K562 (cell line): Measurements from ENCODE around the gene JPT2. TPM values are rescaled to one million over a fixed set of nuclear protein-coding genes. Genes with fewer than 3 reads are reported as not detected.

ENCODE experiments used
- ATAC-seq: fragments of 200-7000 bp; cut with Tn5 transposase; 3 replicates; pipeline ENCODE4 v1.9.1; 2020; ENCODE audit warnings: moderate library complexity
- BruUV-seq: library from RNA; stranded (reverse); fragments of 400-500 nt; replicated peaks from 2 replicates; lab custom pipeline; 2021; lab: Mats Ljungman, UMichigan
- CTCF ChIA-PET: fragments of 300-600 bp; formaldehyde crosslinking; extraction: SDS; loops from one replicate; lab custom pipeline; 2021; ENCODE audit warnings: low intra/inter-chr PET ratio; lab: Yijun Ruan, JAX
- POLR2A ChIA-PET: fragments of 300-600, 350-650 bp; sonication (Branson Sonifier 250); formaldehyde crosslinking; extraction: SDS; loops from one replicate; lab custom pipeline; 2021; ENCODE audit warnings: antibody characterized with exemption, inconsistent platforms; lab: Yijun Ruan, JAX
- DNase-seq, 4 experiments: peaks; one replicate each; pipeline versions ENCODE4 v3.0.0 to v3.0.0-alpha.2; 2011 to 2018; ENCODE audit warnings: low spot score in 3 of 4, mixed read lengths in 3 of 4; ENCODE audit errors: extremely low read depth in 1 of 4
- FAIRE-seq: peaks from 2 replicates; lab custom pipeline; 2011; peaks lifted over from hg19 to GRCh38; lab: Jason Lieb, UNC
- H2AFZ ChIP-seq: 2 replicates; pipeline ENCODE4 v1.6.0; 2011; ENCODE audit warnings: low read depth, low read length, control low read depth, inconsistent platforms
- H3K27ac ChIP-seq: fragments of 200-600 bp; 3 replicates; pipeline ENCODE4 v1.8.0; 2011; ENCODE audit warnings: low read depth, mild to moderate bottlenecking, control low read depth, inconsistent platforms, low read length, moderate library complexity, mixed read lengths; ENCODE audit errors: extremely low read depth
- H3K27me3 ChIP-seq, 2 experiments: fragments of 300-600 bp in 1 of 2; 2 replicates in 1 of 2; 3 replicates in 1 of 2; pipeline versions ENCODE4 v1.6.0 to v1.8.0; 2011; ENCODE audit warnings: inconsistent platforms in 2 of 2, low read length in 2 of 2, mild to moderate bottlenecking in 1 of 2, mixed read lengths in 1 of 2, moderate library complexity in 1 of 2; ENCODE audit not compliant: control insufficient read depth in 2 of 2, insufficient read depth in 2 of 2
- H3K36me3 ChIP-seq: fragments of 300-600 bp; 3 replicates; pipeline ENCODE4 v1.8.0; 2011; ENCODE audit warnings: mild to moderate bottlenecking, low read length, inconsistent platforms; ENCODE audit not compliant: control insufficient read depth, insufficient read depth
- H3K4me1 ChIP-seq, 2 experiments: fragments of 200-600 bp in 1 of 2; replicated peaks in 1 of 2; 2 replicates in 1 of 2; 3 replicates in 1 of 2; pipeline versions ENCODE4 v1.5.1 to v1.8.0; 2011; ENCODE audit warnings: inconsistent platforms in 2 of 2, low read length in 2 of 2, mild to moderate bottlenecking in 1 of 2, mixed read lengths in 1 of 2, moderate library complexity in 1 of 2; ENCODE audit not compliant: control insufficient read depth in 2 of 2, insufficient read depth in 2 of 2
- H3K4me2 ChIP-seq: 2 replicates; pipeline ENCODE4 v1.6.1; 2011; ENCODE audit warnings: low read length, control low read depth, inconsistent platforms, mixed read lengths; ENCODE audit not compliant: insufficient read depth
- H3K4me3 ChIP-seq: fragments of 200-600 bp; sonication (generic), shearing (Covaris generic); 2 replicates; pipeline ENCODE4 v1.5.1; 2016; ENCODE audit warnings: control low read depth, inconsistent platforms
- H3K79me2 ChIP-seq: fragments of 200-600 bp; 3 replicates; pipeline ENCODE4 v1.8.0; 2011; ENCODE audit warnings: low read length, inconsistent platforms; ENCODE audit not compliant: control insufficient read depth, insufficient read depth
- H3K9ac ChIP-seq, 2 experiments: 2 replicates each; pipeline versions ENCODE4 v1.6.0 to v1.6.1; 2011; ENCODE audit warnings: low read depth in 2 of 2, low read length in 2 of 2, control low read depth in 1 of 2, inconsistent platforms in 1 of 2, mild to moderate bottlenecking in 1 of 2, mixed read lengths in 1 of 2; ENCODE audit not compliant: insufficient read depth in 1 of 2
- H3K9me1 ChIP-seq: one replicate; pipeline ENCODE4 v1.6.0; 2011; ENCODE audit warnings: inconsistent platforms, mild to moderate bottlenecking, low read length, moderate library complexity; ENCODE audit not compliant: control insufficient read depth, insufficient read depth
- H3K9me3 ChIP-seq: replicated peaks from 2 replicates; pipeline ENCODE4 v1.5.1; 2011; ENCODE audit warnings: low read depth, low read length, inconsistent platforms; ENCODE audit not compliant: control insufficient read depth, insufficient read depth
- H4K20me1 ChIP-seq: replicated peaks from 2 replicates; pipeline ENCODE4 v1.6.1; 2011; ENCODE audit warnings: low read length, inconsistent platforms, mixed read lengths; ENCODE audit not compliant: control insufficient read depth, insufficient read depth
- ARID2 ChIP-seq: fragments of 450-650 bp; IDR thresholded peaks from 2 replicates; pipeline ENCODE4 v1.6.1; 2017; ENCODE audit warnings: antibody characterized with exemption, mild to moderate bottlenecking
- ATF2 ChIP-seq: sonication (generic); formaldehyde crosslinking; IDR thresholded peaks from 2 replicates; pipeline ENCODE4 v1.8.1; 2022; ENCODE audit warnings: missing genetic modification reagents
- FUS ChIP-seq: fragments of 200-400 bp; formaldehyde crosslinking; optimal IDR thresholded peaks from 2 replicates; pipeline ENCODE3; 2017; ENCODE audit warnings: low read depth, low read length
- HNRNPLL ChIP-seq: fragments of 200-400 bp; formaldehyde crosslinking; IDR thresholded peaks from 2 replicates; pipeline ENCODE4 v1.6.1; 2017; ENCODE audit warnings: low read length, low read depth, mild to moderate bottlenecking; ENCODE audit not compliant: poor library complexity, severe bottlenecking
- MCM2 ChIP-seq: fragments of 450-650 bp; IDR thresholded peaks from 2 replicates; pipeline ENCODE4 v1.6.1; 2017; ENCODE audit warnings: low read depth, mild to moderate bottlenecking
- NR3C1 ChIP-seq: sonication (generic); formaldehyde crosslinking; IDR thresholded peaks from 2 replicates; pipeline ENCODE4 v1.8.1; 2022; ENCODE audit warnings: missing genetic modification reagents
- PTBP1 ChIP-seq: fragments of 200-400 bp; formaldehyde crosslinking; IDR thresholded peaks from 2 replicates; pipeline ENCODE4 v1.6.1; 2017; ENCODE audit warnings: low read depth, low read length
- SOX6 ChIP-seq: fragments of 450-650 bp; IDR thresholded peaks from 2 replicates; pipeline ENCODE4 v1.6.1; 2014; ENCODE audit warnings: mild to moderate bottlenecking
- STAT6 ChIP-seq: sonication (generic); formaldehyde crosslinking; IDR thresholded peaks from 2 replicates; pipeline ENCODE4 v1.8.1; 2023; ENCODE audit warnings: mild to moderate bottlenecking, missing genetic modification reagents
- ZNF212 ChIP-seq: fragments of 450-650 bp; formaldehyde crosslinking; IDR thresholded peaks from 2 replicates; pipeline ENCODE4 v1.4.0; 2020; ENCODE audit warnings: mild to moderate bottlenecking
- WGBS: fragments of 100-300 bp; shearing (Covaris generic); methylation state at CpG from one replicate; pipeline ENCODE4 v1.1.6; 2016; ENCODE audit warnings: low coverage, mixed read lengths; ENCODE audit not compliant: insufficient coverage; ENCODE audit errors: missing lambda C conversion rate; 5-methylcytosine and 5-hydroxymethylcytosine counted together
- in situ Hi-C: fragments of 300-500 bp; cut with MboI; formaldehyde crosslinking; loops from 4 replicates; pipeline ENCODE4 v1.15.0; 2018; ENCODE audit warnings: inconsistent platforms, mixed read lengths
- intact Hi-C: fragments of 100-400 bp; cut with micrococcal nuclease; formaldehyde crosslinking; loops from 2 replicates; pipeline ENCODE4 v1.14.2; 2022
- polyA plus RNA-seq, 8 experiments: library from polyadenylated mRNA; depleted of rRNA in 4 of 8; stranded (reverse) in 5 of 8; unstranded in 3 of 8; fragments of >200 nt; fragmentation: Nextera tagmentation in 2 of 8; fragmentation: Illumina TruSeq in 1 of 8; extraction: Ambion mirVana in 2 of 8; extraction: Trizol in 1 of 8; gene quantifications; 2 replicates each; pipeline versions ENCODE4 v1.2.1 to v1.2.3, GENCODE V29; 2011 to 2014; ENCODE audit warnings: inconsistent platforms in 1 of 8, missing spikeins in 1 of 8
- total RNA-seq, 7 experiments: library from RNA; depleted of rRNA in 6 of 7; stranded (reverse); fragments of >200 nt in 6 of 7; fragmentation: Illumina TruSeq in 2 of 7; extraction: Trizol in 2 of 7; gene quantifications; 2 replicates each; pipeline versions ENCODE4 v1.2.1 to v1.2.3, GENCODE V29; 2011 to 2021; ENCODE audit warnings: low replicate concordance in 1 of 7

Gene JPT2
- total and polyA plus RNA-seq, 9 of the 15 experiments (the other 6 are each of a cell fraction or from before 2014, with no cell fraction given), result 25.5 to 133 (median 106) TPM

GRCh38 chr16:1631230-1631629 lies 46.8 kb upstream of the JPT2 start:
- no peak overlapping the region for H3K4me3 ChIP-seq
- intact Hi-C loops, result no loop called here
- TF ChIP-seq MCM2, result no peak
- no peak for TF ChIP-seq FUS
- TF ChIP-seq SOX6, result no peak
- TF ChIP-seq ZNF212 (CRISPR knock-in tag), result no peak
- no peak for TF ChIP-seq ATF2
- TF ChIP-seq PTBP1, result no peak
- no peak for TF ChIP-seq NR3C1 (CRISPR knock-in tag)
- no peak for TF ChIP-seq ARID2
- TF ChIP-seq STAT6 (CRISPR knock-in tag), result no peak
- no peak for TF ChIP-seq HNRNPLL
- H3K9me1 ChIP-seq, result peaks cover 5% of the 10 kb centered on the region
- FAIRE-seq, result no peak
- no peak for DNase-seq
- in situ Hi-C loops, result no loop called here
- H3K36me3 ChIP-seq, result peaks cover 94% of the 10 kb centered on the region
- peaks cover 55% of the 10 kb centered on the region for H3K79me2 ChIP-seq
- no peaks in the 10 kb centered on the region for H3K9me3 ChIP-seq
- WGBS, result 96% methylated on average over 5 of the region's 9 CpGs
- ChIA-PET POLR2A (interaction anchor here (0.6 to 1.7 kb wide), 5 partner anchors 10 to 133 kb away, joined by 3 to 4 read pairs (median 3); no protein-coding TSS in a partner anchor), CTCF (no interaction called here)
- H4K20me1 ChIP-seq, result peaks cover 4% of the 10 kb centered on the region
- H3K4me2 ChIP-seq, result no peak overlapping the region
- H3K4me1 ChIP-seq, result peaks cover 0 to 8% of the 10 kb centered on the region in 2 experiments; a peak in 1 of 5 replicates
- no peak for ATAC-seq
- no peaks in the 10 kb centered on the region for H3K27me3 ChIP-seq
- H3K9ac ChIP-seq, result no peak overlapping the region
- no peak overlapping the region for H3K27ac ChIP-seq
- BruUV-seq, result no TSS peak
- no peak overlapping the region for H2AFZ ChIP-seq
